Testis (tissue), 2 donors: Measurements from ENCODE around the gene ATAT1.

Source experiments
- POLR2A ChIP-seq: fragments of 450-650 bp; IDR thresholded peaks from one replicate; pipeline ENCODE4 v1.6.1; 2017; ENCODE audit warnings: antibody characterized with exemption, mild to moderate bottlenecking, moderate library complexity
- TF ChIP-seq, protein P1 (sequence below), 3 experiments: fragments of 450-650 bp in 2 of 3; fragments of 200-600 bp in 1 of 3; sonication (generic) in 1 of 3; IDR thresholded peaks; one replicate each; pipeline ENCODE4 v1.5.1; 2016 to 2019; ENCODE audit warnings: antibody characterized with exemption in 3 of 3, mild to moderate bottlenecking in 2 of 3, moderate library complexity in 1 of 3

DNA sequence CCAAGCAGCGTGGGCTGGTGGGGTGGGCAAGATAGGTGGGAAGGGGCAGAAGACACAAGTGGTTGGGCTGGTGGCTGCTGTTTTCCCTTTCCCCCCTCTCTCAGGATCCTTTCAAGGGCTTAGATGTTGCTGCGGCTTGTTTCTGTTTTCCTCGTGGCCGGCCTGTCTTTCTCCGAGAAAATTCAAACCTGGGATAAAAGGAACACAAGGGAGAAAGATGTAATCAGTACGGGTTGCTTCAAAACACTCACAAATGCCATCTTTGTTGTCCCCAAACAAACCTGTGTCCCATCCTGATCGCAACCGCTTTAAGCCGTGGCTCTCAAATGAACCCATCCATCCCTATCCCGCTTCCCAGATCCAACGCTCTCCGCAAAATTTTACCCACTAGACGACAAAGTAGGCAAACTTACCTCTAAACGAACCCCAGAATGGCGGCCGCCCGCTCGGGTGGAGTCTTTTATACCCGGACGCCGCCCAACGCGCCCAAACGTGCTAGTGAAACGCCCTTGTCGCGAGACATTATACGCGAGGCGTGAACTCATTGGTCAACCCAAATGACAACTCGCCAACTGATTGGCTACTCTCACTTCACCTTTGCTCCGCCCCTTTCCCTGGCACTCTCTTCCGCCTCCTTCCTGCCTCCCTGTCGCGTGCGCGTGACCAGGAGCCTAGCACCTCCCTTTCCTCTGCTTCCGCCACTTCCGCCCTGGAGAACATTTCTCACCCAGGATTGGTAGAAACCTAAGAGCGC is 9.7 kb upstream of the ATAT1 start, which contains the start of gene PPP1R10:
- TF ChIP-seq, protein P1, sequence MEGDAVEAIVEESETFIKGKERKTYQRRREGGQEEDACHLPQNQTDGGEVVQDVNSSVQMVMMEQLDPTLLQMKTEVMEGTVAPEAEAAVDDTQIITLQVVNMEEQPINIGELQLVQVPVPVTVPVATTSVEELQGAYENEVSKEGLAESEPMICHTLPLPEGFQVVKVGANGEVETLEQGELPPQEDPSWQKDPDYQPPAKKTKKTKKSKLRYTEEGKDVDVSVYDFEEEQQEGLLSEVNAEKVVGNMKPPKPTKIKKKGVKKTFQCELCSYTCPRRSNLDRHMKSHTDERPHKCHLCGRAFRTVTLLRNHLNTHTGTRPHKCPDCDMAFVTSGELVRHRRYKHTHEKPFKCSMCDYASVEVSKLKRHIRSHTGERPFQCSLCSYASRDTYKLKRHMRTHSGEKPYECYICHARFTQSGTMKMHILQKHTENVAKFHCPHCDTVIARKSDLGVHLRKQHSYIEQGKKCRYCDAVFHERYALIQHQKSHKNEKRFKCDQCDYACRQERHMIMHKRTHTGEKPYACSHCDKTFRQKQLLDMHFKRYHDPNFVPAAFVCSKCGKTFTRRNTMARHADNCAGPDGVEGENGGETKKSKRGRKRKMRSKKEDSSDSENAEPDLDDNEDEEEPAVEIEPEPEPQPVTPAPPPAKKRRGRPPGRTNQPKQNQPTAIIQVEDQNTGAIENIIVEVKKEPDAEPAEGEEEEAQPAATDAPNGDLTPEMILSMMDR (IDR thresholded peaks at IDR 0.05) = no peak
- TF ChIP-seq POLR2A = peak; percentile 99
